GM15510 (cell line): Measurements from ENCODE around the gene BACH2.

Source experiments
- POLR2A ChIP-seq: IDR thresholded peaks from 3 replicates; pipeline ENCODE4 v1.6.1; 2011; ENCODE audit warnings: borderline replicate concordance; ENCODE audit not compliant: insufficient read length; ENCODE audit errors: extremely low read depth

BACH2 gene

GRCh38 chr6:90198758-90199425 is 97.8 kb downstream of the BACH2 start:
- TF ChIP-seq POLR2A: no peak

- TF ChIP-seq POLR2A: no peak
These were observed 98.7 kb downstream of the BACH2 start for GRCh38 chr6:90197854-90198496.

- TF ChIP-seq POLR2A: no peak
These were observed 101.4 kb downstream of the BACH2 start for GRCh38 chr6:90195094-90195829.

- no peak for TF ChIP-seq POLR2A
These were observed 102.2 kb downstream of the BACH2 start for GRCh38 chr6:90194371-90194841.

- no peak for TF ChIP-seq POLR2A
These were observed 103.3 kb downstream of the BACH2 start for GRCh38 chr6:90193359-90193758.

DNA sequence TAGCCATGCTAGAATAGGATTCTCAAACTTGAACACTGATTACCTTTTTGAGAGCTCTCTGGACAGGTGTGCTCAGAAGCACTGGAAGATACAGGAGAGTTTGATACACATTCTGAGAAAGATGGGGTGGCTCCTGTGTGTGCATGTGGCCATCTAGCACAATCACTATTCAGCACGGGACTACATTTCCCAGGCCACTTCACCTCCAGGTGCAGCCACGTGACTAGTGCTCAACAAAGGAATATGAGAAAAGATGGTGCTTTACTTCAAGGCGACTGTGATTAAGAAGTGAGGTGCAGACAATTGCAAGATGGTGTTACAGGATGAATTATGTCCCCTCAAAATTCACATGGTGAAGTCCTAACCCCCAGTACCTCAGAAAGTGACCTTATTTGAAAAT is 103.8 kb downstream of the BACH2 start:
- TF ChIP-seq POLR2A: no peak

DNA sequence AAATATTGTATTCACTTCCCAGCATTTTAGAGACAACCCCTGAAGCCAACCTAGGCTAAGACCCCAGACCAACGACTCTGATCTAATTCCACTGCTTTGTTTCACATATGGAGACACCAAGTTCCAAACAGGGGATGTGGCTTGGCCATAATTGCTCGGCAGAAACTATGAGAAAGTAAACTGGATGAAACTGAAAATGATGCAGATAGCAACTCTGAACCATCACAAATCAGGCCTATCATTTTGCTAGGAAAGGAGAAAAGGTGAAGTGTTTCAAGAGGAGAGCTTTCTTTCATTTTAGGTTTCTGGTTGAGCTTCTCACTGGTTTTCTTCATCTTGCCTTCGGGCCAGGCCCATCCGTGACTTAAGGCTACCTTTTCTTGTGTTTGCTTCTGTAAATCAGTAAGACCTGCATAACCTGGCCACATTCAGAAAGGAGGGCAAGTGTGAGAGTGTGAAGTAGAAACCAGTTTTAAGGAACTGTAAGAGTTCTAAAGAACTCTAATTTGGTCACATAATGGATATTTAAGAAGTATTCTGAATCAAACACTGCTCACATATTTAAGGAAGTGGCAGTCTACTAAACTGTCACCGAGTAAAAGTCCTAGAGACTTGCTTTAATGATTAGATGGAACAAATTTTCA is 105.8 kb downstream of the BACH2 start:
- TF ChIP-seq POLR2A: no peak

DNA sequence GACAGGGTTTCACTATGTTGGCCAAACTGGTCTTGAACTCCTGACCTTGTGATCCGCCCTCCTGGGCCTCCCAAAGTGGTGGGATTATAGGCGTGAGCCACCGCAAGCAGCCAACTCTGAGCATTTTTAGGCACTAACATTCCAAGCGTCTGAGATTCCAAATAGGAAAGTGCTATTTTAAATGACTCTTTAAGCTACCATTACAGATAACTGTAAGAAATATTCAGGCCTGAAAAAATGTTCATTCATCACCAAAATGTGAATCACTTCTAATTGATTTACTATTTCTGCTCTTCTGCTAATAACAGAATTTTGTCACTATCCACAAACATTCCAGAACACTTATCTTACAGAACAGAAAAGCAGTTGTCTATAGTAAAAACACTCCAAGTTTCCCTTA is 106.5 kb downstream of the BACH2 start:
- TF ChIP-seq POLR2A: no peak

- no peak for TF ChIP-seq POLR2A
These were observed 109.1 kb downstream of the BACH2 start for GRCh38 chr6:90187437-90188121.

GRCh38 chr6:90186637-90187371 is 109.8 kb downstream of the BACH2 start:
- no peak for TF ChIP-seq POLR2A

- no peak for TF ChIP-seq POLR2A
These were observed 110.6 kb downstream of the BACH2 start for GRCh38 chr6:90186026-90186425.

DNA sequence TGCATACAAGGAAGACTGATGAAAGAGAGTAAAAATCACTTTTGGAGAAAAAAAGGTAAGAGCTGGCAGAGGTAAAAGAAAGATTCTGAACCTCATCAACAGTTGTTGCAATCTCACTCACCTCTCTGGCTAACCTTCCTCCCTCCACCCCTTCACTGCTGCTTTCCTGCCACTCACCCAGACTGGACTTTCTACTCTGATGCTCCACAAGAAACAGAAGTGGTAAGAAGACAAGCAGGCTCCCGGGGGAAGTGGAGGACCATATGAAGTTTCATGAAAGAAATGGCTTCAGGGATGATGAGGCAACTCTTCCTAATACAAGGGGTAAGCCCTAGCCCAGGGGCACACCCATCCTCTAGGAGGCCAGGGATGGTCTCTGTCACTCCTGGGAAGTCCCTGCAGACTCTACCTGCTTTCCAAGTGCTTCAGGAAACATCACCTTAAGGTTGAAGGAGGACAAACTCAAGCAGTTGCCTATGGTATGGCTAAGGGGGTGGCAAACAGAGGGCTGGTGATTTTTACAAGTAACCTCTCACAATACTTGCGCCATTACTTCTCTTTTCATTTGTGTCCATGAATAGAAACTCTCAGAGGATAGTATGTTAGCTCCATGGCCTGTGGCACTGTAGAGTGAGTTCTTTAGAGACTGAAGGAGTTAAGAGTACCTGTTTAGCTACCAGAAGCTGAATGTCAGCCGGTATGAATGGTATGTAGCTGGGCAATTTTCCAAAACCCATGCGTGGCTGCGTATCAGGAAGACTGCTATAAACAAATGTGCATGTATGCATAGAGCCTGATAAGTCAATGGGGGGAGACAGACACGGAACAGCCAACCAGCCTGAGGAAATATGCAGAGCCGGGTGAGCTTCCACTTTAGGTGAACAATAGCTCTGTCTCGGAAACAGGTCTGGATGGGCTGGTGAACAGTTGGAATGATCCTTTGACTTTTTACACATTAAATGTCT is 112.0 kb downstream of the BACH2 start:
- TF ChIP-seq POLR2A: no peak
